Activated effector memory CD4-positive, alpha-beta T cell treated with anti-CD3 and anti-CD28 coated beads, Interleukin-2, amount 50 U/mL, for 16 hours (primary cell): ENCODE data around the gene AK8.

Experiments
- DNase-seq: peaks from one replicate; pipeline ENCODE4 v3.0.0-alpha.2; 2020

AK8 gene

GRCh38 chr9:132769906-132770769 lies 107.9 kb downstream of the AK8 start:
- peak; percentile 86 for DNase-seq

GRCh38 chr9:132768932-132769905 lies 108.9 kb downstream of the AK8 start:
- peak; percentile 85 for DNase-seq

GRCh38 chr9:132763574-132763973 lies 114.5 kb downstream of the AK8 start:
- DNase-seq = no peak

- no peak for DNase-seq
These were observed 115.2 kb downstream of the AK8 start for GRCh38 chr9:132762896-132763295.

GRCh38 chr9:132761602-132762001 lies 116.5 kb downstream of the AK8 start:
- no peak for DNase-seq

- DNase-seq = no peak
These were observed 118.0 kb downstream of the AK8 start for GRCh38 chr9:132760057-132760456.

GRCh38 chr9:132757016-132757415 lies 121.1 kb downstream of the AK8 start:
- DNase-seq = no peak

GRCh38 chr9:132756214-132756845 lies 121.8 kb downstream of the AK8 start:
- DNase-seq = no peak

- no peak for DNase-seq
These were observed 123.0 kb downstream of the AK8 start for GRCh38 chr9:132755096-132755495.

GRCh38 chr9:132754236-132754635 lies 123.8 kb downstream of the AK8 start:
- peak; percentile 21 for DNase-seq

GRCh38 chr9:132753593-132753880 lies 124.5 kb downstream of the AK8 start:
- peak; percentile 34 for DNase-seq

GRCh38 chr9:132752877-132753592 lies 125.0 kb downstream of the AK8 start:
- DNase-seq = peak; percentile 44

- DNase-seq = peak; percentile 16
These were observed 127.4 kb downstream of the AK8 start for GRCh38 chr9:132750668-132751067.

- peak; percentile 21 for DNase-seq
These were observed 128.8 kb downstream of the AK8 start for GRCh38 chr9:132749306-132749705.

- peak; percentile 27 for DNase-seq
These were observed 129.6 kb downstream of the AK8 start for GRCh38 chr9:132748450-132748849.

- no peak for DNase-seq
These were observed 132.1 kb downstream of the AK8 start for GRCh38 chr9:132745756-132746709.

- no peak for DNase-seq
These were observed 133.0 kb downstream of the AK8 start for GRCh38 chr9:132744881-132745755.

GRCh38 chr9:132743931-132744479 lies 134.1 kb downstream of the AK8 start:
- DNase-seq = no peak

GRCh38 chr9:132742821-132743311 lies 135.2 kb downstream of the AK8 start:
- DNase-seq = no peak
